ENCODE measurements around the gene PDZK1IP1.
"Not testable (repeated sequence)": the region's sequence is repeated elsewhere in the genome, so short reads cannot be mapped to it uniquely, and the experiment has no call there.

Gene PDZK1IP1

GRCh38 chr1:47179017-47179987, 10.5 kb downstream of the PDZK1IP1 start:
- peak; percentile 57 for DNase-seq

- no peak for DNase-seq
Measured at GRCh38 chr1:47178654-47179016, 11.2 kb downstream of the PDZK1IP1 start.

- no peak for DNase-seq
Measured at GRCh38 chr1:47178020-47178419, 11.8 kb downstream of the PDZK1IP1 start.

GRCh38 chr1:47175227-47175934, 14.5 kb downstream of the PDZK1IP1 start:
- DNase-seq, result peak; percentile 20

GRCh38 chr1:47174656-47175020, 15.2 kb downstream of the PDZK1IP1 start:
- DNase-seq, result no peak

- DNase-seq, result no peak
Measured at GRCh38 chr1:47172782-47173181, 17.1 kb downstream of the PDZK1IP1 start.

GRCh38 chr1:47164552-47164951, 25.3 kb downstream of the PDZK1IP1 start:
- no peak for DNase-seq

- no peak for DNase-seq
Measured at GRCh38 chr1:47161298-47162040, 28.4 kb downstream of the PDZK1IP1 start.

GRCh38 chr1:47160716-47161115, 29.1 kb downstream of the PDZK1IP1 start:
- DNase-seq, result no peak

GRCh38 chr1:47157957-47158356, 31.9 kb downstream of the PDZK1IP1 start:
- not testable (repeated sequence) for DNase-seq

GRCh38 chr1:47156457-47156856, 33.4 kb downstream of the PDZK1IP1 start:
- not testable (repeated sequence) for DNase-seq

- not testable (repeated sequence) for DNase-seq
Measured at GRCh38 chr1:47149162-47149561, 40.7 kb downstream of the PDZK1IP1 start.

GRCh38 chr1:47147047-47147785, 42.6 kb downstream of the PDZK1IP1 start:
- no peak for DNase-seq

GRCh38 chr1:47146495-47146894, 43.3 kb downstream of the PDZK1IP1 start:
- DNase-seq, result not testable (repeated sequence)

- DNase-seq, result not testable (repeated sequence)
Measured at GRCh38 chr1:47143654-47144053, 46.2 kb downstream of the PDZK1IP1 start.

GRCh38 chr1:47140358-47140757, 49.5 kb downstream of the PDZK1IP1 start:
- DNase-seq, result not testable (repeated sequence)

- DNase-seq, result no peak
Measured at GRCh38 chr1:47137925-47138615, 51.8 kb downstream of the PDZK1IP1 start.

GRCh38 chr1:47137198-47137597, 52.6 kb downstream of the PDZK1IP1 start, which contains the start of gene CYP4A22:
Gene CYP4A22, plus strand, starts transcription at chr1:47137441. Its CDS starts 45 bp downstream, at chr1:47137486.
- no peak for DNase-seq

All from effector CD4-positive, alpha-beta T cell (primary cell).